Measurements from ENCODE around the gene MAGEB5.
"Not testable (repeated sequence)": the region's sequence is repeated elsewhere in the genome, so short reads cannot be mapped to it uniquely, and the experiment has no call there.

Gene MAGEB5, protein sequence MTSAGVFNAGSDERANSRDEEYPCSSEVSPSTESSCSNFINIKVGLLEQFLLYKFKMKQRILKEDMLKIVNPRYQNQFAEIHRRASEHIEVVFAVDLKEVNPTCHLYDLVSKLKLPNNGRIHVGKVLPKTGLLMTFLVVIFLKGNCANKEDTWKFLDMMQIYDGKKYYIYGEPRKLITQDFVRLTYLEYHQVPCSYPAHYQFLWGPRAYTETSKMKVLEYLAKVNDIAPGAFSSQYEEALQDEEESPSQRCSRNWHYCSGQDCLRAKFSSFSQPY

DNA sequence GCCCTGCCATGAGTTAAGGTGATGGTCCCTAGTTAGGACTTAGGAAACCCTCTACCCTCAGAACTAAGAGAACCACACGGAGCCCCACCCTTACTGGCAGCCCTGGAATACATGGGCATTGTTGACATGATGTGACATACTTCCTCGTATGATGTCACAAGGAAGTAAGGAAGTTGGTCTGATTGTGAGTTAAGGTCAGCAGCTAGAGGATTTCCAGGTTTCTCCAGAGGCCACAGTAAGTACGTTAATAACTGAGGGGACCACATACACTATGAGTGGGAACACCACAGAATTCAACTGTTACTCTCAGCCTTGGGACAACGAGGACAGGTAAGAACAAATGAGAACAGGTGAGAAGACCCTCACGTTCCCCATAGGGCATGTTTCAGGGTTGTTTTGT is at the start of gene MAGEB5:
TSS of gene MAGEB5 (plus strand) at position 301 of the 400 bp plus-strand sequence. CDS start 1,133 bp downstream, outside the sequence.
- no peak for DNase-seq

DNA sequence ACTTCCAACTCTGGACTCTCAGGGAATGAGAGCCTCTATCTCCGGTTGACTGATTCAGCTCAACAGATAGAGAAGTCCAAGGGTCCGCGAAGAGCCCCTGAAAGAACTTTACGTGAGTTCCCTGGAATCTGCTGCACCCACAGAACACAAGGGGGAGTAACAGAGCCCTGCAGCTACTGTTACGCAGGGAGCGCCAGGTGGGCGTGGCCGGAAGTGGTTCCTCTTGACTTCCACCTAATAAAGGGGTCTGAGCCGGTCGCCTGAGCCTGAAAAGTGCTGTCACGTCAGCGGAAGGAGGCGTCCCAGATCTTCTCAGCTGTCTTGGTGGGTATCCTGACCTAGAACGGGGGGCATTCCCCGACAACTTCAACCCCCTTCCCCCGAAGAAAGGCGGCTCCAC is 23.8 kb upstream of the MAGEB5 start, which contains the start of gene MAGEB6:
TSS of gene MAGEB6 (plus strand) at position 237 of the 400 bp plus-strand sequence. CDS start 1,407 bp downstream, outside the sequence.
- no peak for DNase-seq

DNA sequence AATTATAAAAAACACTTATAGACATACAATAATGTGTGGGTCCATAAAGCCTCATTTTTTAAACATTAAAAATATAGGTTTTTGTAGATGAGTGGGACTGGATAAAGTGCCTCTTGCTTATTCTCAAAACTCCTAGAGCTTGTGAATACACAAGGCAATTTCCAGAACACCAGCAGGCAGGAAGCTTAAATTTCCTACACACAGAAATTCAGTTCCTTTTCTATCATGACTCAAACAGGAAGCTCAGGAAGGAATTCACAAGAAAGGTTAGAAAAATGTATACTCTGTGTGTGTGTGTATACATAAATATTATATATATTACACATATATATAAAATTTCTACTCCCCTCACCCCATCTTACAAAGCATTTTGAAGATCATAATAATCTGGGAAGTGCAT is 12.4 kb upstream of the MAGEB5 start:
- DNase-seq, result no peak

DNA sequence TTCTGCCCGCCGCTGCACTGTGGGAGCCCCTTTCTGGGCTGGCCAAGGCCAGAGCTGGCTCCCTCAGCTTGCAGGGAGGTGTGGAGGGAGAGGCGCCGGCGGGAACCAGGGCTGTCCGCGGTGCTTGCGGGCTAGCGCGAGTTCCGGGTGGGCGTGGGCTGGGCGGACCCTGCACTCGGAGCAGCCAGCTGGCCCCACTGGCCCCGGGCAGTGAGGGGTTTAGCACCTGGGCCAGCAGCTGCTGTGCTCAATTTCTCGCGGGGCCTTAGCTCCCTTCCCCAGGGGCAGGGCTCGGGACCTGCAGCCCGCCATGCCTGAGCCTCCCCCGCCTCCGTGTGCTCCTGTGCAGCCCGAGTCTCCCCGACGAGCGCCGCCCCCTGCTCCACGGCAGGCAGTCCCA is 11.3 kb upstream of the MAGEB5 start:
- not testable (repeated sequence) for DNase-seq

DNA sequence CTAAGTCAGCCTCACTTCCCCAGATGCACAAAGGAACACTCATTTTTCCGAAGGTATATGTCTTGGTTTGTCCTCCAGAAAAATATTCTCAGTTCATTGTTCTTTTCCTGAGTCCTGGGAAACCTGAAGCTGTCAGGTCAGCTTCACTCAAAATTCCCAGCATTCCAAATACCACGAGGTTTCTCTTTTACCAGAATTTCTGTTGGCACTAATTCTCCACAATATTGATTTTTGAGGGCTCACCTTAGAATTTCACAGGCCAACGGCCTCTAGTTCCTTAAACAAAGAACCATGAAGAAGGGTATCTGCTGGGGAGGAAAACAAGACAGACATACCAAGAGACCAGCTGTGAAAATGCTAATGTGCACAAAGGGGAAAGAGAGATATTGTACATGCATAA is 8.0 kb upstream of the MAGEB5 start:
- DNase-seq, result no peak

DNA sequence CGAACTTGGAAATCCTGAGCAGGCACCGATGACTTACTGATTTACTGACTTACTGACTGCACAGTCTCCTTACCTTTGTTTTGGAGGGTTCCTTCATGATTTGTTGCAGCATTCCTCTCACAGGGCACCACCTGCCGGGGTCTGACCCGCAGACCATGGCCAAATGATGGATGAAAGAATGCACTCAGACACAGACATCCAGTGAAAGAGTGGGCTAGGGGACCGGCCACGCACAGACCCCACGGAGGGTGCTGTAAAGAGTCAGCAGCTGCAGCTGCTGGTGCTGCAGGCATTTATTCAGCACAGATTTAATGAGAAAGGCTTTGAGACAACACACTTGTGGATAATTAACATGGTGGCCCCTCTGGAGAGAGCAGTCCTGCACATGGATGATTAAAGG is 3.4 kb downstream of the MAGEB5 start:
- DNase-seq, result no peak

DNA sequence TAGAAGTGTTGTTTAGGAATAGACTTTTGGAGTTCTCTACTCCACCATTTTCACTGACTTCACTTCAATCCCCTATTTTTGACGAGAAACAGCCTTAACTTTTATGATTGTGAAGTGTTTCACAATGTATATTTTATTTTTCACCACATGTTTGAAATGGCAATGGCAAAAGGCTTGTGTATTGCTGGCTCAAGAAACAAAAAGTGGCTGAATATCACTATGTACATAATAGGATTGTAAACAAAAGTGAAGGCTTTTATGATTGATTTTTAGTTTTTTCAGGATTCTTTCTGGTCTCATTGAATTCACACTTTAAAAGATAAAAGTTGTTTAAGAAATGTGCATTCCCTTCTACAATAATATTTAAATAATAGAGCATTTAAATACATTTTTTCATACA is 18.2 kb downstream of the MAGEB5 start:
- DNase-seq, result no peak

DNA sequence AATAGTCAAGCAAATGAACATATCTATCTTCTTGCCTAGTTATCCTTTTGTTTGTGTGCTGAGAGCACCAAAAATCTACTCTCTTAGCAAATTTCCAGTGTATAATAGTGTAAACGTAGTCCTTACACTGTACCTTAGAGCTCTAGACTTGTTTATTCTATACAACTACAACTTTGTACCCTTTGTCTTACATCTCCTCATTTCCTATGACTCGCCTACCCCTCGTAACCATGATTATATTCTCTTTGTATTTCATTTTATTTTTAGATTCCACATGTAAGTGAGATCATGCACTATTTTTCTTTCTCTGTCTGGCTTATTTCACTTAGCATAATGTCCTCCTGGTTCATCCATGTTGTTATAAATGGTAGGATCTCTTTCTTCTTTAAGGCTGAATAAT is 37.6 kb downstream of the MAGEB5 start:
- DNase-seq, result no peak

DNA sequence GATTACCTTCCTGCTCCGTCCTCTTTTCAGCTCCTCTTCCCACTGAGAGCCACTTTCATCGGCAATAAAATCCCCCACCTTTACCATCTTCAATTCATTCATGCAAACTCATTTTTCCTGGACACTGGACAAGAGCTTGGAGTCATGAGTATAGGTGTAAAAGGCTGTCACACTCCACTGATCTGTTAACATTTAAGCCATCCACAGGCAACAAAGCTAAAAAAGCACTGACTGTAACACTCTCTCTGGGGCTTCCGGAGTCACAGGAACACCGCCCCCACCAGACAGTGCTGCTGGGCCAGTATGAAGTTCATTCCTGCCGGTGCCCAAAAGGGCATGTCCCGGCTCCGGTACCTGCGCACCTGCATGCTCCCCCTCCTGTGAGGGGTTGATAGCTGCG is 38.5 kb downstream of the MAGEB5 start:
- no peak for DNase-seq

DNA sequence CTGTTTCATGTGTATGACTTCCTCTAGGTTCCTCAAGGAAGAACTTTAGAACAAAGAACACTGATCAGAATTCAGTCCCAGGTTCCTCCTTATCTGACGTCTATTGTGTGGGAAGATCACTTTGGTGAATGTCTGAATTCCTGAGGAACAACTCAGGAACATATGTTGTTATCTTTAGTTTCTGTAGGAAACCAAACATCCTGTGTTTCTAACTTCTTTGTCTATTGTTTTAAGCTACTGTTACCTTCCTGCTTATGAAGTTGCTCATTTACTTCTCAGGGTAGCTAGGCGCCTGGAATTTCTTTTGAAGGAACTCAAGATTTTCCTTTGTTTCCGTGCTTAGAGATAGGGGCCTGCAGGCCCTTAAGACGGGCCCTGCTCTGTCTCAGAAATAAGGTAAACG is 46.2 kb downstream of the MAGEB5 start:
- no peak for DNase-seq

Measured in DMS 273 treated with DMSO at 0.1 percent for 48 hours (cell line).